ENCODE results near the gene APLP2.

DNA sequence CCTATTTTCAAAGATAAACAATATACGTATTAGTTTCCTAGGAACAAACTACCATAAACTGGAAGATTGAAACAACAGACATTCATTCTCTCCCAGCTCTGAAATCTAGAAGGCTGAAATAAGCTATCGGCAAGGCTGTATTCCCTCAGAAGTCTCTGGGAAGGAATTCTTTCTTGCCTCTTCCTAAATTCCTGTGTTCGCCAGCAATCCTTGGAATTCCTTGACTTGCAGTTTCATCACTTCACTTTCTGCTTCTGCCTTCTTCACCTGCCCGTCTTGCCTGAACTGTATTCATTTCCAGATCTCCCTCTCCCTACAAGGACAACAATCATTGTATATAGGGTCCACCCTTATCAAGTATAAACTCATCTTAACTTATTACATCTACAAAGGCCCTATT, 49.4 kb upstream of the APLP2 start:
- TF ChIP-seq, protein P1, sequence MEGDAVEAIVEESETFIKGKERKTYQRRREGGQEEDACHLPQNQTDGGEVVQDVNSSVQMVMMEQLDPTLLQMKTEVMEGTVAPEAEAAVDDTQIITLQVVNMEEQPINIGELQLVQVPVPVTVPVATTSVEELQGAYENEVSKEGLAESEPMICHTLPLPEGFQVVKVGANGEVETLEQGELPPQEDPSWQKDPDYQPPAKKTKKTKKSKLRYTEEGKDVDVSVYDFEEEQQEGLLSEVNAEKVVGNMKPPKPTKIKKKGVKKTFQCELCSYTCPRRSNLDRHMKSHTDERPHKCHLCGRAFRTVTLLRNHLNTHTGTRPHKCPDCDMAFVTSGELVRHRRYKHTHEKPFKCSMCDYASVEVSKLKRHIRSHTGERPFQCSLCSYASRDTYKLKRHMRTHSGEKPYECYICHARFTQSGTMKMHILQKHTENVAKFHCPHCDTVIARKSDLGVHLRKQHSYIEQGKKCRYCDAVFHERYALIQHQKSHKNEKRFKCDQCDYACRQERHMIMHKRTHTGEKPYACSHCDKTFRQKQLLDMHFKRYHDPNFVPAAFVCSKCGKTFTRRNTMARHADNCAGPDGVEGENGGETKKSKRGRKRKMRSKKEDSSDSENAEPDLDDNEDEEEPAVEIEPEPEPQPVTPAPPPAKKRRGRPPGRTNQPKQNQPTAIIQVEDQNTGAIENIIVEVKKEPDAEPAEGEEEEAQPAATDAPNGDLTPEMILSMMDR (IDR thresholded peaks at IDR 0.05; ENCODE audit: low read depth, low read length), result no peak
- no peak for TF ChIP-seq EZH2phosphoT487 (IDR thresholded peaks at IDR 0.05; ENCODE audit: low read depth)

Measured in OCI-LY3 (cell line).